HEK293 (cell line): ENCODE measurements around the gene TRPV6.

Experiments used
- CTCF ChIA-PET: fragments of 350-600 bp; formaldehyde crosslinking; extraction: SDS; loops from one replicate; lab custom pipeline; 2021; ENCODE audit warnings: antibody characterized with exemption; lab: Yijun Ruan, JAX
- POLR2A ChIA-PET: fragments of 300-600 bp; formaldehyde crosslinking; extraction: SDS; loops from one replicate; lab custom pipeline; 2020; ENCODE audit warnings: antibody characterized with exemption, inconsistent platforms; lab: Yijun Ruan, JAX
- H3K27ac ChIP-seq: fragments of 200-500 bp; sonication (Bioruptor generic); 2 replicates; pipeline ENCODE4 v1.5.1; 2014; ENCODE audit warnings: low read depth, low read length, control low read depth, inconsistent platforms; ENCODE audit errors: extremely low read depth
- H3K36me3 ChIP-seq, 2 experiments: fragments of 200-500 bp in 1 of 2; sonication (Bioruptor generic) in 1 of 2; 1 replicate in 1 of 2; 2 replicates in 1 of 2; pipeline ENCODE4 v1.5.1; 2014 to 2017; ENCODE audit warnings: inconsistent platforms in 2 of 2, low read length in 2 of 2; ENCODE audit not compliant: control insufficient read depth in 2 of 2, insufficient read depth in 1 of 2
- H3K4me1 ChIP-seq: fragments of 200-500 bp; sonication (Bioruptor generic); 2 replicates; pipeline ENCODE4 v1.5.1; 2014; ENCODE audit warnings: mild to moderate bottlenecking, low read length, inconsistent platforms; ENCODE audit not compliant: control insufficient read depth, insufficient read depth
- H3K4me3 ChIP-seq: 2 replicates; pipeline ENCODE4 v1.5.1; 2011; ENCODE audit warnings: low read depth, mild to moderate bottlenecking, control low read depth, low read length, moderate library complexity
- H3K9me3 ChIP-seq: fragments of 200-500 bp; sonication (Bioruptor generic); 2 replicates; pipeline ENCODE4 v1.5.1; 2014; ENCODE audit warnings: low read depth, low read length, inconsistent platforms; ENCODE audit not compliant: control insufficient read depth, insufficient read depth
- EGR2 ChIP-seq: fragments of 450-650 bp; formaldehyde crosslinking; IDR thresholded peaks from 2 replicates; pipeline ENCODE4 v1.5.1; 2016; ENCODE audit warnings: low read depth, missing biosample characterization, missing genetic modification characterization
- OSR2 ChIP-seq: fragments of 450-650 bp; formaldehyde crosslinking; IDR thresholded peaks from 2 replicates; pipeline ENCODE4 v1.5.1; 2016; ENCODE audit warnings: missing biosample characterization, missing genetic modification characterization
- PATZ1 ChIP-seq: fragments of 450-650 bp; formaldehyde crosslinking; IDR thresholded peaks from 2 replicates; pipeline ENCODE4 v1.5.1; 2016; ENCODE audit warnings: missing biosample characterization, missing genetic modification characterization
- PBX3 ChIP-seq: sonication (generic); formaldehyde crosslinking; IDR thresholded peaks from 2 replicates; pipeline ENCODE4 v1.8.1; 2022; ENCODE audit warnings: mild to moderate bottlenecking, moderate library complexity, missing genetic modification reagents
- PRDM6 ChIP-seq: fragments of 450-650 bp; formaldehyde crosslinking; IDR thresholded peaks from 2 replicates; pipeline ENCODE4 v1.5.1; 2017; ENCODE audit warnings: missing biosample characterization, missing genetic modification characterization
- ZBTB49 ChIP-seq: fragments of 450-650 bp; formaldehyde crosslinking; IDR thresholded peaks from 2 replicates; pipeline ENCODE4 v1.5.1; 2016; ENCODE audit warnings: missing biosample characterization, missing genetic modification characterization, low read depth
- ZBTB7A ChIP-seq: fragments of 450-650 bp; formaldehyde crosslinking; IDR thresholded peaks from 2 replicates; pipeline ENCODE4 v1.5.1; 2016; ENCODE audit warnings: low read depth, missing biosample characterization, missing genetic modification characterization
- ZBTB8A ChIP-seq: fragments of 450-650 bp; formaldehyde crosslinking; IDR thresholded peaks from 2 replicates; pipeline ENCODE4 v1.5.1; 2016; ENCODE audit warnings: missing biosample characterization, missing genetic modification characterization
- ZIC2 ChIP-seq: fragments of 450-650 bp; formaldehyde crosslinking; IDR thresholded peaks from 2 replicates; pipeline ENCODE4 v1.5.1; 2016; ENCODE audit warnings: missing biosample characterization, missing genetic modification characterization
- ZNF146 ChIP-seq: fragments of 450-650 bp; formaldehyde crosslinking; IDR thresholded peaks from 2 replicates; pipeline ENCODE4 v1.5.1; 2016; ENCODE audit warnings: missing biosample characterization, missing genetic modification characterization
- ZNF211 ChIP-seq: fragments of 450-650 bp; formaldehyde crosslinking; IDR thresholded peaks from 2 replicates; pipeline ENCODE4 v1.5.1; 2016; ENCODE audit warnings: low read depth, missing biosample characterization, missing genetic modification characterization
- ZNF23 ChIP-seq: fragments of 450-650 bp; formaldehyde crosslinking; IDR thresholded peaks from 2 replicates; pipeline ENCODE4 v1.5.1; 2016; ENCODE audit warnings: missing biosample characterization, missing genetic modification characterization, borderline replicate concordance
- ZNF510 ChIP-seq: fragments of 450-650 bp; formaldehyde crosslinking; IDR thresholded peaks from 2 replicates; pipeline ENCODE4 v1.5.1; 2018; ENCODE audit warnings: mild to moderate bottlenecking, missing genetic modification characterization, missing biosample characterization; ENCODE audit not compliant: insufficient replicate concordance
- ZNF791 ChIP-seq: fragments of 450-650 bp; formaldehyde crosslinking; IDR thresholded peaks from 2 replicates; pipeline ENCODE4 v1.5.1; 2016; ENCODE audit warnings: missing biosample characterization, missing genetic modification characterization

The TRPV6 gene

GRCh38 chr7:142923391-142923790, 37.8 kb upstream of the TRPV6 start:
- Histone ChIP-seq H3K4me3 (no peak overlapping the region), H3K36me3 (no peaks in the 10 kb centered on the region), H3K4me1 (no peaks in the 10 kb centered on the region), H3K27ac (no peak overlapping the region), H3K9me3 (no peaks in the 10 kb centered on the region)
- CTCF ChIA-PET, result interaction anchor here (1.3 to 2.0 kb wide), 2 partner anchors 14 to 292 kb away, joined by 6 to 7 read pairs; no protein-coding TSS in a partner anchor
- POLR2A ChIA-PET, result interaction anchor here (1.2 kb wide), 1 partner anchor 13 kb away, joined by 3 read pairs; no protein-coding TSS in a partner anchor
- no peak for TF ChIP-seq ZBTB7A

DNA sequence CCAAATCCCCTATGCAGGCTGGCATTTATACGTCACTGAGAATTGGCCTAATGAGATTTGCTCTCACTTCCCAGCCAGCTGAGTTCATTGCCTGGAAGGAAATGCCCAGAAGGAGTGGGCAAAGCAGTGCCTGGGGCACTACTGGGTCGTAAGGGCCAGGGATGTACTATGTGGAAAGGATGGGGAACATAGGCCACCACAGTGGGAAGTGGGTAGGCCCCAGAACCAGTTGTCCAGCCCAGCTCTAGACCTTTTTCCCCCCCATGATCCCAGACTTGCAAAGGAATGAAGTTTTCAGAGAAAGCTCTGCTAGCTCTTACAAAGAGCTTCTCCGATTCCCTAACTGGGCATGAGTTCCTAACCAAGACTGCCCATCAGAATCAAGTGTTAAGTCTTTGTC, 34.1 kb upstream of the TRPV6 start:
- Histone ChIP-seq H3K36me3 (no peaks in the 10 kb centered on the region), H3K4me3 (no peak overlapping the region), H3K9me3 (no peaks in the 10 kb centered on the region), H3K4me1 (no peaks in the 10 kb centered on the region), H3K27ac (no peak overlapping the region)
- ChIA-PET CTCF (interaction anchor here (0.6 to 2.0 kb wide), 2 partner anchors 39 to 243 kb away, joined by 3 to 6 read pairs; no protein-coding TSS in a partner anchor), POLR2A (no interaction called here)
- TF ChIP-seq PATZ1 (tag by site-specific recombination), result no peak

DNA sequence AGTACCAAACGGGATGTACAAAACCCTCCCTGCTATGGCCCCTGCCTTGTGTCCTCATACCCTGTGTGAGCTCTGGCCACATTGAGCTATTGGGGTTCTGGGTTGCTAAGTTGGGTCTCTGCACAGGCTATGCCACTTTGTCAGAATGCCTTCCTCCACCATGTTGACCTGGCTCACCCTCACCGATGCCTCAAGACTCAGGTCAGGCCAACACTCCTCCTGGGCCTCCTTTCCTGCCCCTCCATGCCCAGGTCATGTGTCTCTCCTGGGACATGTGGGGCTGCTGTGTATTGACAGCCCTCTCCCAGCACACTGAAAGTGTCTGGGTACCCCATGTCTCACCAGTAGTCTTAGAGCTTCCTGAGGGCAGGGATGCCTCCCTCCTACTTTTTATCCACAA, 33.4 kb upstream of the TRPV6 start:
- Histone ChIP-seq H3K4me1 (no peaks in the 10 kb centered on the region), H3K4me3 (no peak overlapping the region), H3K9me3 (no peaks in the 10 kb centered on the region), H3K36me3 (no peaks in the 10 kb centered on the region), H3K27ac (no peak overlapping the region)
- CTCF ChIA-PET, result interaction anchor here (1.0 to 2.0 kb wide), 4 partner anchors 9 to 85 kb away, joined by 3 to 6 read pairs (median 4); no protein-coding TSS in a partner anchor
- POLR2A ChIA-PET, result no interaction called here
- TF ChIP-seq EGR2 (tag by site-specific recombination) (no peak), ZIC2 (tag by site-specific recombination) (no peak), ZBTB49 (tag by site-specific recombination) (no peak), ZNF211 (tag by site-specific recombination) (no peak), ZNF791 (no peak), PBX3 (CRISPR knock-in tag) (no peak), ZBTB8A (tag by site-specific recombination) (no peak), OSR2 (tag by site-specific recombination) (no peak), ZNF23 (tag by site-specific recombination) (no peak), ZNF510 (tag by site-specific recombination) (no peak), PRDM6 (no peak), ZNF146 (tag by site-specific recombination) (no peak)
